H9 (cell line): ENCODE results near the gene ARHGAP35. TPM values are rescaled to one million over a fixed set of nuclear protein-coding genes. Genes with fewer than 3 reads are reported as not detected.

Experiments
- DNase-seq: peaks from one replicate; pipeline ENCODE4 v3.0.0-alpha.2; 2017
- H2AFZ ChIP-seq: one replicate; pipeline ENCODE4 v1.6.1; 2013; ENCODE audit warnings: mild to moderate bottlenecking, low read length, control low read depth, moderate library complexity
- H2AK5ac ChIP-seq: 2 replicates; pipeline ENCODE4 v1.6.1; 2013; ENCODE audit warnings: low read length, control low read depth, mixed read lengths; ENCODE audit not compliant: insufficient read length
- H2BK120ac ChIP-seq: one replicate; pipeline ENCODE4 v1.6.1; 2013; ENCODE audit warnings: low read depth, mild to moderate bottlenecking, low read length, control low read depth, inconsistent platforms; ENCODE audit not compliant: poor library complexity, severe bottlenecking
- H2BK12ac ChIP-seq: 2 replicates; pipeline ENCODE4 v1.6.1; 2013; ENCODE audit warnings: low read length, control low read depth, mixed read lengths, low read depth; ENCODE audit not compliant: insufficient read length
- H2BK15ac ChIP-seq: 2 replicates; pipeline ENCODE4 v1.6.1; 2013; ENCODE audit warnings: low read depth, low read length, control low read depth
- H2BK20ac ChIP-seq: one replicate; pipeline ENCODE4 v1.6.1; 2013; ENCODE audit warnings: low read depth, mild to moderate bottlenecking, low read length, control low read depth, inconsistent platforms; ENCODE audit not compliant: poor library complexity, severe bottlenecking
- H2BK5ac ChIP-seq: 2 replicates; pipeline ENCODE4 v1.6.1; 2013; ENCODE audit warnings: low read length, control low read depth, mixed read lengths; ENCODE audit not compliant: insufficient read length
- H3K14ac ChIP-seq: 2 replicates; pipeline ENCODE4 v1.6.1; 2013; ENCODE audit warnings: low read length, control low read depth; ENCODE audit not compliant: insufficient read depth
- H3K18ac ChIP-seq: 2 replicates; pipeline ENCODE4 v1.6.1; 2013; ENCODE audit warnings: low read depth, mild to moderate bottlenecking, mixed read lengths, low read length, control low read depth; ENCODE audit not compliant: insufficient read length
- H3K23ac ChIP-seq: 2 replicates; pipeline ENCODE4 v1.6.1; 2013; ENCODE audit warnings: low read length, control low read depth, mixed read lengths, low read depth; ENCODE audit not compliant: insufficient read length
- H3K23me2 ChIP-seq: 2 replicates; pipeline ENCODE4 v1.6.1; 2013; ENCODE audit warnings: low read depth, mild to moderate bottlenecking, mixed read lengths, low read length, control low read depth; ENCODE audit not compliant: insufficient read length, poor library complexity, severe bottlenecking
- H3K27ac ChIP-seq: 2 replicates; pipeline ENCODE4 v1.5.1; 2013; ENCODE audit warnings: low read length, control low read depth, mixed read lengths, low read depth; ENCODE audit not compliant: insufficient read length
- H3K27me3 ChIP-seq: 2 replicates; pipeline ENCODE4 v1.6.1; 2013; ENCODE audit warnings: low read length, control low read depth, inconsistent platforms; ENCODE audit not compliant: insufficient read depth
- H3K4ac ChIP-seq: 2 replicates; pipeline ENCODE4 v1.6.1; 2013; ENCODE audit warnings: low read depth, mild to moderate bottlenecking, control low read depth, inconsistent platforms, low read length, moderate library complexity
- H3K4me1 ChIP-seq: 2 replicates; pipeline ENCODE4 v1.6.1; 2013; ENCODE audit warnings: low read length, control low read depth, inconsistent platforms; ENCODE audit not compliant: insufficient read depth
- H3K4me2 ChIP-seq: 2 replicates; pipeline ENCODE4 v1.6.1; 2013; ENCODE audit warnings: low read length, control low read depth, mixed read lengths; ENCODE audit not compliant: insufficient read length, insufficient read depth
- H3K56ac ChIP-seq: 2 replicates; pipeline ENCODE4 v1.6.1; 2013; ENCODE audit warnings: low read depth, mild to moderate bottlenecking, mixed read lengths, low read length, control low read depth; ENCODE audit not compliant: insufficient read length
- H3K79me1 ChIP-seq: 2 replicates; pipeline ENCODE4 v1.6.1; 2013; ENCODE audit warnings: low read depth, mild to moderate bottlenecking, moderate library complexity, low read length, control low read depth, inconsistent platforms; ENCODE audit not compliant: insufficient read depth, poor library complexity, severe bottlenecking
- H3K79me2 ChIP-seq: 2 replicates; pipeline ENCODE4 v1.6.1; 2013; ENCODE audit warnings: low read length, control low read depth, inconsistent platforms; ENCODE audit not compliant: insufficient read depth
- H3K9ac ChIP-seq: 2 replicates; pipeline ENCODE4 v1.6.1; 2013; ENCODE audit warnings: low read length, control low read depth, mixed read lengths; ENCODE audit not compliant: insufficient read length; ENCODE audit errors: extremely low read depth
- H3K9me3 ChIP-seq: one replicate; pipeline ENCODE4 v1.6.1; 2013; ENCODE audit warnings: low read depth, low read length, inconsistent platforms; ENCODE audit not compliant: control insufficient read depth
- H3T11ph ChIP-seq: one replicate; pipeline ENCODE4 v1.6.1; 2013; ENCODE audit warnings: mild to moderate bottlenecking, low read length, control low read depth, inconsistent platforms
- H4K20me1 ChIP-seq: one replicate; pipeline ENCODE4 v1.6.1; 2013; ENCODE audit not compliant: control insufficient read depth, insufficient read length, insufficient read depth
- H4K5ac ChIP-seq: 2 replicates; pipeline ENCODE4 v1.6.1; 2013; ENCODE audit warnings: low read depth, mild to moderate bottlenecking, mixed read lengths, low read length, control low read depth; ENCODE audit not compliant: insufficient read length
- H4K8ac ChIP-seq: replicated peaks from 2 replicates; pipeline ENCODE4 v1.6.1; 2013; ENCODE audit warnings: low read length, control low read depth, mixed read lengths, low read depth; ENCODE audit not compliant: insufficient read length
- H4K91ac ChIP-seq: 2 replicates; pipeline ENCODE4 v1.6.1; 2013; ENCODE audit warnings: low read depth, mild to moderate bottlenecking, moderate library complexity, mixed read lengths, low read length, control low read depth; ENCODE audit not compliant: insufficient read length
- H3K27ac Mint-ChIP-seq, 3 experiments: 2 replicates in 2 of 3; 3 replicates in 1 of 3; pipeline ENCODE4 v1.8.0; 2020 to 2021; ENCODE audit warnings: mixed read lengths in 3 of 3, mild to moderate bottlenecking in 1 of 3, moderate library complexity in 1 of 3
- H3K27me3 Mint-ChIP-seq: 2 replicates; pipeline ENCODE4 v1.8.0; 2021; ENCODE audit warnings: low read depth, mild to moderate bottlenecking, moderate library complexity, mixed read lengths
- H3K36me3 Mint-ChIP-seq, 3 experiments: 2 replicates in 2 of 3; 3 replicates in 1 of 3; pipeline ENCODE4 v1.8.0; 2020 to 2021; ENCODE audit warnings: low read depth in 3 of 3, mixed read lengths in 3 of 3; ENCODE audit not compliant: insufficient read depth in 1 of 3
- H3K4me1 Mint-ChIP-seq, 2 experiments: 2 replicates each; pipeline ENCODE4 v1.8.0; 2020; ENCODE audit warnings: mixed read lengths in 2 of 2
- H3K4me3 Mint-ChIP-seq, 2 experiments: 2 replicates in 1 of 2; 3 replicates in 1 of 2; pipeline ENCODE4 v1.8.0; 2020 to 2021; ENCODE audit warnings: mild to moderate bottlenecking in 2 of 2, mixed read lengths in 2 of 2, moderate library complexity in 1 of 2
- H3K9me3 Mint-ChIP-seq, 2 experiments: 2 replicates in 1 of 2; 3 replicates in 1 of 2; pipeline ENCODE4 v1.8.0; 2020; ENCODE audit warnings: mild to moderate bottlenecking in 2 of 2, mixed read lengths in 2 of 2, moderate library complexity in 1 of 2
- CTCF ChIP-seq: fragments of 200-600 bp; sonication (generic); conservative IDR thresholded peaks from 3 replicates; pipeline ENCODE4 v1.8.0; 2021; ENCODE audit warnings: antibody characterized with exemption, mild to moderate bottlenecking
- WGBS: extraction: QIAGEN DNeasy Blood & Tissue Kit; methylation state at CpG from one replicate; pipeline ENCODE4 v1.1.7; 2013; ENCODE audit warnings: missing lambda C conversion rate, low lambda C conversion rate, mixed read lengths; ENCODE audit not compliant: insufficient read length; ENCODE audit errors: extremely low coverage; 5-methylcytosine and 5-hydroxymethylcytosine counted together
- total RNA-seq: library from RNA; stranded (reverse); gene quantifications from 2 replicates; pipeline ENCODE4 v1.2.1, GENCODE V29; 2021

ARHGAP35 gene
- total RNA-seq, 1 experiment from 2014 or later, result 49.8 TPM

GRCh38 chr19:46863818-46864629 is 3.2 kb downstream of the ARHGAP35 start:
- H2BK20ac ChIP-seq, result no peak overlapping the region
- H3K27ac ChIP-seq, result peak overlapping the region; percentile 13
- no peak overlapping the region for H3K18ac ChIP-seq
- H3K9ac ChIP-seq, result peak overlapping the region; percentile 33
- peaks cover 59% of the 10 kb centered on the region for H3K79me2 ChIP-seq
- peaks cover 3 to 8% (median 7%) of the 10 kb centered on the region in 3 experiments; a peak in 6 of 7 replicates for H3K36me3 Mint-ChIP-seq
- H3K27me3 Mint-ChIP-seq, result no peaks in the 10 kb centered on the region
- H2BK15ac ChIP-seq, result no peak overlapping the region
- no CpG with 5 or more reads among the region's 6 CpGs for WGBS
- no peak for TF ChIP-seq CTCF
- H3K4me1 ChIP-seq, result peaks cover 3% of the 10 kb centered on the region; the same call in 1 of the 2 replicates
- H3K4ac ChIP-seq, result no peak overlapping the region
- H4K8ac ChIP-seq, result no peak overlapping the region
- no peaks in the 10 kb centered on the region for H3K9me3 Mint-ChIP-seq
- peaks cover 26% of the 10 kb centered on the region for H3K23me2 ChIP-seq
- no peaks in the 10 kb centered on the region for H3K79me1 ChIP-seq
- no peak overlapping the region for H2AFZ ChIP-seq
- no peak overlapping the region for H3K14ac ChIP-seq
- H3K4me1 Mint-ChIP-seq, result peaks cover 22 to 24% of the 10 kb centered on the region in 2 experiments
- no peak overlapping the region for H3K27ac Mint-ChIP-seq
- H4K91ac ChIP-seq, result no peak overlapping the region
- no peaks in the 10 kb centered on the region for H3K27me3 ChIP-seq
- no peak overlapping the region for H3K4me3 Mint-ChIP-seq
- H3K9me3 ChIP-seq, result no peaks in the 10 kb centered on the region
- no peak overlapping the region for H3K56ac ChIP-seq
- H3K23ac ChIP-seq, result no peak overlapping the region
- no peak overlapping the region for H2AK5ac ChIP-seq
- peak overlapping the region; percentile 99 for H3K4me2 ChIP-seq
- DNase-seq, result peak; percentile 66
- no peak overlapping the region for H4K5ac ChIP-seq
- peaks cover 2% of the 10 kb centered on the region for H4K20me1 ChIP-seq
- H2BK5ac ChIP-seq, result no peak overlapping the region
- no peak overlapping the region for H2BK12ac ChIP-seq
- no peak overlapping the region for H3T11ph ChIP-seq
- no peak overlapping the region for H2BK120ac ChIP-seq
